ENCODE data around the gene CYTH4.
"Not testable (repeated sequence)": the region's sequence is repeated elsewhere in the genome, so short reads cannot be mapped to it uniquely, and the experiment has no call there.

Gene CYTH4, protein sequence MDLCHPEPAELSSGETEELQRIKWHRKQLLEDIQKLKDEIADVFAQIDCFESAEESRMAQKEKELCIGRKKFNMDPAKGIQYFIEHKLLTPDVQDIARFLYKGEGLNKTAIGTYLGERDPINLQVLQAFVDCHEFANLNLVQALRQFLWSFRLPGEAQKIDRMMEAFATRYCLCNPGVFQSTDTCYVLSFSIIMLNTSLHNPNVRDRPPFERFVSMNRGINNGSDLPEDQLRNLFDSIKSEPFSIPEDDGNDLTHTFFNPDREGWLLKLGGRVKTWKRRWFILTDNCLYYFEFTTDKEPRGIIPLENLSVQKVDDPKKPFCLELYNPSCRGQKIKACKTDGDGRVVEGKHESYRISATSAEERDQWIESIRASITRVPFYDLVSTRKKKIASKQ

DNA sequence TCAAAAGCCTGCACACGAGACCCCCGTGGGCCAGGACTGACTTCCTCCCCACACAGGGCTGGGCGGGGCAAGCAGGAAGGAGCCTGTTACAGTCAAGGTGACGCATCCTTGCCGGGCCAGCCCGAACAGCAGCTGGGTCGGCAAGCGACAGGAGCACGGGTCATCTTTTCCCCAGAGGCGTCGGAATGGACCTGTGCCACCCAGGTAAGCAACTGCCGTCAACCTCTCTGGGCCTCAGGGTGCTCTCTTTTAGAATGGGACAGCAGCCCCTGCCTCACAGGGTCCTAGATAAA, at the start of gene CYTH4:
Gene CYTH4 (plus strand): TSS at position 124 of the 293 bp plus-strand sequence. CDS start 62 bp downstream, at position 186.
- DNase-seq (ENCODE audit: low spot score) (no peak), FAIRE-seq (no peak)

DNA sequence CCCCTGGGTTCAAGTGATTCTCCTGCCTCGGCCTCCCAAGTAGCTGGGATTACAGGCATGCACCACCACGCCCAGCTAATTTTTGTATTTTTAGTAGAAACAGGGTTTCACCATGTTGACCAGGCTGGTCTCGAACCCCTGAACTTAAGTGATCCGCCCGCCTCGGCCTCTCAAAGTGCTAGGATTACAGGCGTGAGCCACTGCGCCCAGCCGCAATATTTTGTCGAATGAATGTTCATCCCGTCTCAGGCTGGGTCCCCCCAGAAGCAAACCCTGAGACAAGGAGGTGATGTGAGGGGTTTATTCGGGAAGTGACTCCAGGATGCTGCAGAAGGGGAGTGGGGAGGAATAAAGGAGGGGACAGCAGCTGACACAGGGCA, 48.9 kb upstream of the CYTH4 start:
- not testable (repeated sequence) for DNase-seq (ENCODE audit: low spot score); FAIRE-seq

DNA sequence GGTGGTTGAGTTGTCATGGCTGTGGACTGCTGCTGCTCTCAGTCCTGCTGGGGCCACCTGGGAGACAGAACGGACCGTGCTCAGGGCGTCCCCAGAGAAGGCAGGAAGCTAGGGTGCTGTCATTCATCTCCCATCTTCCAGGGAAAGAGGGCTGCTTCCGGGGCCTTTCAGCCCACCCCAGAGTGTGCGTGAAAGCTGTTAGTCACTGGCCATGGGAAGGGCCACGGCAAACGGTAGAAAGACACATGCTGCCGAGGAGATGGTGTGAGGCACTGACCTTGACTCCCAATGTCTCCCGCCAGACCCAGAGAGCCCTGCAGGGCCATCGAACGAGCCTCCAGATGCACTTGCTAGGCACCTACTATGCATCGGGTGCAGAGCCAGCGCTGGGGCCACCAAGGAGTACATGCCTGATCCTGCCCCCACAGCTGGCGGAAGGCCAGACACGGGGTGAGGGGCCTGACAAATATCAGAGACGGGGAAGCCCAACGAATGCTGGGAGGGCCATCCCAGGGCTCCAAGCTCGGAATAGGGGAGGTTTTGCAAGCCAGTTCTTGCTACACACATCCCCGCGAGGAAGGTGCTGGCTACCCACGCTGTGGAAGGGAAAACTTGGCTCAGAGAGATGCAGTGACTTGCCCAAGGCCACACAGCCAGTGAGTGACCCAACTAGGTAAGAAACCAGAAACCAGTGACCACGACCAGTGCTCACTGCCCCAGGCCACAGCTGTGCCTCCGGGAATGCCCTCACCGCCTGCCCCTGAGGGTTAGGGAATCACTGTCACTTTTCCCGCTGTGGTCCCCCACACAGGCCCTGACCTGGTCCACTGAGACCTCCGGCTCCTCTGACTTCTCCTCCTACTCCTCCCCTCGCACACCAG, 48.3 kb upstream of the CYTH4 start:
- DNase-seq (ENCODE audit: low spot score) (no peak), FAIRE-seq (no peak)

DNA sequence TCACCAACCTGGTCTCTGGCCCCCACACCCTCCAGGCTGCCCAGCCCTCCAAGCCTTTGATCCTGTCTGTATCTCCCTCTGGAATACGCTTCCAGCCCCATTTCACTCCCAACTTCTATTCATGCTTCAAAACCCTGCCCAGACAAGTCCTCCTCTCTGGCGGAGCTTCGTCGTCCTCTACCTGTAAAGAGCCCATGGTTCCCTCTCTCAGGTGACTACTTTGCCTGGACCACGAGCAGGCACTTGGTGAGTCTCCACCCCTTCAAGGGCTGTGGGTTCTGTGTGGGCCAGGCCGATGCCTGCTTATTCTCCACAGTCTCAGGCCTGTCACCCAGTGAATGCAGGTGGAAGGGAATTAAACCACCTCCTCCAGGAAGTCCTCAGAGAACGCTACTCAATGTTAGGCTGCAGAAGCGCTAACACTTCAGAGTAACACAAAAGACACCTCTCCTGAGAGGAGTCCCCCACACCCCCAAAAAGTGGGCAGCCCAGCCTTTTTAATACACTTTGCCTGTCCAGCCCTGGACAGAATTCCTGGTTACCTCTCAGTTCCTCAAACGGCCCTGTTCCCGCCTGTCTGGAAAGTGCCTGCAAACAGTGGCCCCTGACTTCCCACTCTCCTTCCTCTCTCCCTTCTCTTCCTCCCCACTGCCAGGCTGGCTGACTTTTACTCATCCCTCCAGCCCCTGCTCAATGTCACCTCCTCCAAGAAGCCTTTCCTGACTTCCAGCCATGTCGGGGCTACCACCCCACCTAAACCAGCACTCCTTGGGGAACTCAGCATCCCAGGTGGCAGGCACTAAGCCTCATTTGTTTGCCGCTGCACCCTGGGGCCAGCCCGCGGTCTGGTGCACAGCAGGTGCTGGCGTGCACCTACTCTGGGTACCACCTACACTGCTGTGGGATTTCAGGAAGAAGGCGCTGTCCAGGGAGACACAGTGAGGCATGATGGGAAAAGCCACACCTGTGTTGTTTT, 47.3 kb upstream of the CYTH4 start:
- DNase-seq (ENCODE audit: low spot score), result no peak
- FAIRE-seq, result no peak

DNA sequence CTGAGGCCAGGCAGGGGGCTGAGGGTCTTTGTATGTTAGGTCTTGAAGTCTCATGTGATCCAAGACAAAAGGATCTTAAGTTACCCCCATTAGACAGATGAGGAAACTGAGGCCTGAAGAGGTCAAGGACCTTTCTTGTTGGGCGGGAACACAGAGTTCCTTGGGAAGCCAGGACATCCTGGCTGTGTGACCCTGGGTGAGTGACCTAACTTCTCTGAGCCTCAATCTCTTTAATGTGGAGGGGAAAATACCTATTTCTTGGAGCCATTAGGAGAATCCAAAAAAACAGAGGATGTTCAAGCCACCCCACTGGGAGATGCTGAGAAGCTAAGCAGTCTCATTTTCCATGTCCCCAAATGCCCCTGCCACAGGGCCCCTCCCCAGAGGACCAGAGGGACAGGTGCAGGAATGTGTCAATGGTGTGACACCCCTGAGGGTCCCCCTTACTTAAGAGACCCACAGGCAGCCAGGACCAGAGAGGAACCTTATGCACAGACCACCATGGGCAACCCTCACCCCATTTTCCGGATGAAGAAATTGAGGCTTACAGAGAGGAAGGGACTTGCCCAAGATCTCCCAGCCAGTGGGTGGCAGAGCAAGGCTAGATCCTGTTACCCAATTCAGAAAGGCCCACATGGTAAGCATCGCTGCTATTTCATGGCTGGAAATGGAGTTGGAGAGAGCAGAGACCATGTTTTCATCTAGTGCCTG, 46.3 kb upstream of the CYTH4 start:
- FAIRE-seq (no peak), DNase-seq (ENCODE audit: low spot score) (no peak)

DNA sequence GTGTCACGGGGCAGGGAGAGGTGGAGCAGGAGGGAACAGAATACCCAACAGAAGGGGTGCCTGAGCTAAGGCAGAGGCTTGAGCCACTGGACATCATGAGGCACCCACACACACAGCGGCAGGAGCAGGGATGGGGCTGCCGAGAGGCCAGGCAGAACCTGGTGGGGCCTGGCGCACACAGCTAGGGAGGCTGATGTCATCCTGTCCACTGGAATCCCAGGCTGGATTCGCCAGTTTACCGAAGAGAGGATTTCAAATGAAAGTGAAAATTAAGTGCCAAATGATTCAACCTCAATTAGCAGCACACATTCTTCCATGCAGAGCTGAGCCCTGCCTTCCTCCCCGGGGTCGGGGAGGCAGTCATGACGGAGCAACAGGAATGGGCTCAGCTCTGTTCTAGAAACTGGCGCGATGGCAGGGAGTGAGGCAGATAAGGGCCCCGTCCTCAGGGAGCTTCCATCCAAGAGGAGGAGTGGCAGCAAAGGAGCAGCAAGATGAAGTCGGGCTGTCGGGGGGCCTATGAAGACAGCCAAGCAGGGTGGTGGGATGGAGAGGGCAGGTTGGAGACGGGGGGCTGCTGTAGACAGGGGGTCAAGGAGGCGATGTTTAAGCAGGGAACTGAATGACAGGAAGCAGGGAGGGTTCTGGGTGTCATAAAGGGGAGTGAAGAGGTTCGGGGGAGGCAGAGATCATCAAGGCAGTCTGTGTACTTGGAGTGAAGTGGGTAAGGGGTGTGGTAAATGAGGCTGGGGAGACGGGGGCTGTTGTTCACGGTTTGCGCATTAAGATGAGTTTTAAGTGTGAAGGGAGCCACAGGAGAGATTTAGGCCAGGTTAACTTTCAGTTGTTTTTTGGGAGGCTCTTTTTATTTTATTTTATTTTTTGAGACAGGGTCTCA, 44.7 kb upstream of the CYTH4 start:
- FAIRE-seq, result no peak

DNA sequence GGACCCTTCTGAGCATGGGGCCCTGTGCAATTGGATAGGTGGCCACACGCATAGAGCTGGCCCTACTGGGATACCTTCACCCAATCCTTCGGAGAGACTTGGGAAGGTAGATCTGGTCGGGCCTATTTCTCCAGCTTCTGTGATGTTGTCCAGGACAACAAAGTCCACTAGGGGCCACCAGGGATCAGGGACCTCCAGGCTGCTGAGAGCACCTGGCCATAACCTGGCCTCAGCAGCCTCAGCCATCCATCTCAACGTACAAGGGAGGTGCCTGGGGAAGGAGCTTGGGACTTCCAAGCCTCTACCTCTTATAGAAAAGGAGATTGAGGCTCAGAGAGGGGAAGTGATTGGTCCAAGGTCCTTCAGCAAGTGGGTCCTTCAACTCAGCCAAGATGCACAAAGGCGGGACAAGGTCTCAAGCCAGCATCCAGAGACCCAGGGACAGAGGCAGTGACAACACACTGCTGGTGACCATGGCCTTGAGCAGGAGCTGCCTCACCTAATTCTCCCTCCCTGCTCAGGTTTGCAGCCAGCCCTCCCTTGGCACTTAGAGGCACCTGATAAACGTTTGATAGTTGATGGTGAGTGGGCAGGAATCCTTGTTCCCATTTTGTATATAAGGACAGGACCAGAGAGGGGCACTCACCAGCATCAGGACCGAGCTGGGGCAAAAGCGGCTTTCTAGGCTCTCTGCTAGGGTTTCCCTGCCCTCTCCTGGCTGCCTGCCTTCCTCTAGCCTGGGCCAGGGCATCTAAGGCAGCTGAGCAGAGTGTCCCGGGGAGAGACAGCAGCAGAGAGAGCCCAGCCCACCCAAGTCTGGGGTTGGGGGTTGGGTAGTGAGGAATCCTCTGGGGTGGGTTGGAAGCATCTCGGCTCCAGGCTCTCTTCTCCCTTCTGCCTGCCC, 42.7 kb upstream of the CYTH4 start:
- DNase-seq (ENCODE audit: low spot score) (no peak), FAIRE-seq (no peak)

More for the DNA sequence above, 44.7 kb upstream of the CYTH4 start:
- DNase-seq (ENCODE audit: low spot score), result no peak

DNA sequence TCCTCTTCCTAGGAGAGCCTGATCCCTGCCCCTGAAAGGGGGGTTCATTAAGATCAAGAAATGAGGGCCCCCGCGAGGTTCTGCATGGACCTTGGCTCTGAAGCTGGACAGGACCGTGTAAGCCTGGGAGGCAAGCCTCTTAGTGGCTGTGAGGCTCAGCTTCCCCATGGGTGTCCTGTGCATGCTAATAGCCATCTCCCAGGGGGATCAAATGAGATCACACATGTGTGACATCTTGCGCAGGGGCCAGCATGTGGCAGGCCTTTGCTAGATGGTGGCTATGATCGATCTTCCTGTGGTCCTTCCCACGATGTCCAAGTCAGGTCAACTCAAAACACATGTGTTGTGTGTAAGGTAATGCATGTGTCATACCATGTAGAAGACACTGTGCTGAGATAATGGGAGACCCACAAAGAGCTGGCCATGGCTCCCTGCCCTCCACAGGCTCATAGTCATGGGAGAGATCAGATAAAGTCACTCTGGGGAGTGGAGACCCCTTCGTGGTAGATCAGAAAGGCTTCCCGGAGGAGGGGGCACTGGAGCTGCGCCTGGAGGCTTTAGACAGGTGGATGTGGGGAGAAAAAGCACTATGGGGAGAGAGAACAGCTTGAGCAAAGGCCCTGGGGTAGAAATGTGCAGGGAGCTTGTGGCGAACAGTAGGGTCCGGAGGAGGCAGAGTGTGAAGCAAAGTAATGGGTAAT, 41.9 kb upstream of the CYTH4 start:
- no peak for FAIRE-seq

DNA sequence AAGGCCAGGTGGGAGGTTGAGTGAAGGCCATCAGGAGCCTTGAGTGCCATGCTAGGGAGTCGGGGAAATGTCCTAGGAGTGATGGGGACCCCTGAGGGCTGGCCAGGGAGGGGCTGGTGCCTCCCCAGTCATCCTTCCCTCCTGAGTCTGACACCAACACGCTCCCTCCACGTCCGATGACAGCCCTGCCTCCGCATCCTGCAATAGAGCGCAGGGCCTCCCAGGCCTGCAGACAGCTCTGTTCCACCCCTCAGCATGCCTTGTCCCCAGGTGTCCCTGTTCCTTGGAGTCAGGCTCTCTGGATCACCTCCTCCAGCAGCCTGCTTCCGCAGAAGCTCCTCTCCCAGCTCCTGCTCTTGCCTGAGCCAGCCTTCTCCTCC, 41.4 kb upstream of the CYTH4 start:
- no peak for FAIRE-seq
- no peak for DNase-seq (ENCODE audit: low spot score)

More for the DNA sequence above, 41.9 kb upstream of the CYTH4 start:
- DNase-seq (ENCODE audit: low spot score), result no peak

DNA sequence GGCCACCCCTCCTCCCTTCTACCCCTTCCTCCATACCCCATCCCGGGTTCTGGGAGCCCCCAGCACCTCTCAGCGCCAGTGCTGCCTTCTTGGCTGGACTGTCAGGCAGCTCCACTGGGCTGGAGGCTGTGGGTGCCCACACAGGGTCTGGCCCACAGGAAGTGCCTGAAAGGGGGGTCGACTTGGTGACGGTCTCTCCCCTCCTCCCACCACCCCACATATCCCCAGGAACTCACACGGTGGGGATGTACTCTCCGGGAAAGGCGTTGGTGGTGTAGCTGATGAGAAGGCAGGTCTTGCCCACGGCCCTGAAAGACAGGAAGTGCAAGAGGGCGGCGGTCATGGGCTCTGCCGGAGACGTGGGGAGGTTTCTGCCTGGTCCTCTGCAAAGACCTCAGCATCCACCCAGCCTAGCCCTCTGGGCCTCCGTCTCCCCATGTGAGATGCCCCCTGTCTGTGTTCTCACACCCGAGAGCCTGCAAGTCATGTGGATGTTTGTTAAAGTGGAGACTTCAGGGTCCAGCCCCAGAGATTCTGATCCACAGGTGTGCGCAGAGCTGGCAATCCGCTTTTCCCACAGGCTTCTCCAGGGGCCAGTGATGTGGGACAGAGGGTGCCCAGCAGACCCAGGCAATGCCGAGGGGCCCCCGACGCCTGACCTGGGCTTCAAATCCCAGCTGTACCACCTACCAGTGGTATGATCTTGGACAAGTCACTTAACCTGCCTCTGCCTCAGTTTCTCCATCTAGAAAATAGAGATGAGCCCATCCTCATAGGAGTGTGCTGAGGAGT, 40.8 kb upstream of the CYTH4 start:
- DNase-seq (ENCODE audit: low spot score), result no peak
- no peak for FAIRE-seq

DNA sequence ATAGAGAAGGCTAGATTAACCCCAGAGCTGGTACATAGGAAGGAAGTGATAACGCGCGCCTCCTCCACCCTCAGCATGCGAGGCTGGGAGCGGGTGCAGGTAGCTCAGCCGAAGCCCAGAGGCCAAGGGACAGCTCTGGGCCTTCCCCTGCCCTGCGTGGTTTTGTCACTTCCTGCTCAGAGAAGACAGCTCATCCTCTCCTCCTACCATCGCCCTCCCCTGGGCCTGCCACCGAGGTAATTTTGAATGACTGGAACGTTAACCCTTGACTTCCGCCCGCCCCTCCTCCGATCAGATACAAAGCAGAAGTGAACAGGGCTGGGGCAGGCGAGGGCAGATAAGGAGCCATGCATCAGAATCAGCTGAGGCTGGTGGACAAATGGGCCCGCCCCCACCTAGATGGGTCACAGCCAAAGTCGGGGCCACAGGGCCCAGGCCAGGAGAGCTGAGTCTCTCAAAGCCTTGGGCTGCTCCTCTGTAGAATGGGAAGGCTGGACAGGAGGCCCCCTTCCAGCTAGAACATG, 39.9 kb upstream of the CYTH4 start:
- FAIRE-seq, result peak; percentile 87
- peak; percentile 92 for DNase-seq (ENCODE audit: low spot score)

DNA sequence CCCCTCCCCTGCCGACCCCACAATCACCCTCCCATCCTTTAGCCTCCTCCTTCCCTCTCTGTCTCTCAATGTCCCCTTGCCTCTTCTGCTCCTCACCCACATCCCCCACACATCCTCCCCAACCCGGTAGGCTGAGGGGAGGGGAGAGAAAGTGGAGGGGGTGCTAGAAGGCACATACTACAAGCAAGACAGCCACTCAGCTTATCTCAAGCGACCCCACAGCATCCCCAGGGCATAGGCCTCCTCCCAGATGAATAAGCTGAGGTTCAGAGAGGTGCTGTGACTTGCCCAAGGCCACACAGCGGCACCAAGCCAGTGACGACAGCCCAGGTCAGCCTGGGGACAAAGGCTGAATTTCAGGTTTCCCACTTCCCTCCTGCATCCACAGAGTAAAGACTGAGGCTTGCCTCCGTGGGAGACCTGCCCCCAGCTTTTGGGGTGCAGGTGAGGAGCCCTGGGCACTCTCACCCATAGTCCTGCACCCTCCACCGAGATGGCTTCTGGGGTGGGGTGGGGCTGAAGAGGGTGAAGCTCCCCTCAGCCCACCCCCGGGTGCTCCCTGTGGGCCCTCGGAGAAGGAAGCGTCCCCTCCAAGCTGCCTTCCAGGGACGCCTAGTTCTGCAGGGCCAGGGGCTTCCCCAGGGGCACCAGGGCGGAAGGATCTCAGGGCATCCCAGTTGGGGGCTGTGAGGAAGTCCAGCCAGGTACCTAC, 38.8 kb upstream of the CYTH4 start:
- FAIRE-seq (no peak), DNase-seq (ENCODE audit: low spot score) (no peak)

DNA sequence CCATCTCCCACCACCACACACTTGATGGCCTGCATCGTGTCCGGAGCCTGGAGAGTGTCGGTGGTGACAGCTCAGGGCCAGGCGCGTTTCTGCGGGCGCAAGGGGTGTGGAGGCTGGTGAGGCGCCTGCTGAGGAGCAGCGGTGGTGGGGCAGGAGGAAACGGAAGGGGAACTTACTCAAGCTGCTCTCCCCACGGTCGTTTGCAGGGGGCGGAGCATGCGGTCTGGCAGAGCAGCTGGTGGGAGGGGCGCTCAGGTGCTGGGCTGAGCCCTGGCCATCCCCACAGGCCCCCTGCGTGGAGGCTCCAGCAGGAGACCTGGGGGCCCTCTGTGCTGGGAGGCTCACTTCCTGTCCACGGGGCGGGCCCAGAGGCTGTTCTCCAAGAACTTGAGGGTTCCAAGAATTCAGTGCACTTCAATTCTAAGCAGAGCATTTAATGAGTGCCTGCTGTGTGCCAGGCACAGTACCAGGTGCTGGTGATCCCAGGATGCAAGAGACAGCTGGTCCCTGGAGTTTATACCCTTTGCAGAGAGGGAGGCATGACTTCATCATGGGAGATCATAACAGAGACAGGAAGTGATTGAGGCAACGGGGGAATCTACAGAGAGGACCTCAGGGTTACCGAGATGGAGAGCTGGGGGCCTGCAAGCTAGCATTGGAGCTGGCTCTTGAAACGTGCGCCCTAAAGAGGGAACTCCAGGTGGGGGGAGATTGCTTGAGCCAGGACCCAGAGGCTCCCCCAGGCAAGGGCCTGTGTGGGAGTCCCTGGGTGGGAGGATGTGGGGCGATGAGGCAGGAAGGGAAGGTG, 38.0 kb upstream of the CYTH4 start, which contains the start of gene RAC2:
Gene RAC2 (minus strand): TSS at position 156 of the 808 bp plus-strand sequence. CDS start 121 bp downstream, at position 35.
- DNase-seq (ENCODE audit: low spot score) (peak; percentile 83), FAIRE-seq (peak; percentile 76)

DNA sequence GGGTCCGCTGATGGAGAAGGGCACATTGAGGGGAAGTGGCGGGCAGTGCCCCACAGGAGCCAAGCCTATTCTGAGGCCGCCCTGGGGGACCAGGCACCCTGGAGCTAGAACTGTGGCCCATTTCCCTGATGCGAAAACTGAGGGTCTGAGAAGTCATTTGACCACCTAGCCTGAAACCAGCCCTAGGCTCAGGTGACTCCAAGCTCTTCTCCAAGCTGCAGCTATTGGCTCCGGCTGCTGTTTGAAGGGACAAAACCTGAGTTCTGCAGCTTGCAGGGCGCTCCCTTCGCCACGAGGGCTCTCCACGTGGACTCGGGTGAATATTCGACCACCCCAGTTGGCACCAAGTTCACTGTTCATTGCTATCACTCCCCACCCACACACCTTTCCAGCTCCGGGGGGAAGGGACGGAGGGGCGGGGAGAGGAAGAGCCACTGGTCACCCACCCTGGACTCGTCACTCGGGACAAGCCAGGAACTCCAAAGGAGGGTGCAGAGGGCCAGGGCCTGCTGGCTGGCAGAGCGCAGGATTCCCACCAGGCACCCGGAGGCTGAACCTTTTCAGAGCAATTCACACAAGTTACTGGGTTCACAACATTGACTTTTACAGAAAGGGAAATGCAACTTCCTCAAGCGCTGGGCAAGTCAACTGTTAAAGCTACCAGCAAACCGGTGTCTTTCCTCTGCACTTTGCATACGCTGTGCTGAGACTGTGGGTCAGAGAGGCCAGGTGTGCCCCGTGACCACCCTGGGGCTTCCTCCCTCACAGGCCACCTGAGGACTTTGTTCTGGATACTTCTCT, 37.2 kb upstream of the CYTH4 start:
- no peak for FAIRE-seq

DNA sequence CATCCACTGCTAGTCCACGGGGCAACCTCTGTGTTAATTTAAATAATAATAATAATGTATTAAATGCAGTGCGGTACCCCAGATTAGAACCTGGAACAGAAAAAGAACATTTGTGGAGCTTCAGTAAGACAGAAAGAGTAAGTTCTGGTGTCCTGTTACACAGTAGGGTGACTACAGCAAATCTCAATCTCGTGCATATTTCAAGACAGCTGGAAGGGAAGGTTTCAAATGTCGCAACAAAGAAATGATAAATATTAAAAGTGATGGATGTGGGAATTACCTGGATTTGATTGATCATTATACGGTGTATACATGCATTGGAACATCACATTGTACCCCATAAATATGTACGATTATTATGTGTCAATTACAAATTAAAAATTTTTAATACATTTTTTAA, 36.6 kb upstream of the CYTH4 start:
- DNase-seq (ENCODE audit: low spot score), result no peak
- FAIRE-seq, result no peak

More for the DNA sequence above, 37.2 kb upstream of the CYTH4 start:
- no peak for DNase-seq (ENCODE audit: low spot score)
